ENCODE data around the gene NCAPH2.

DNA sequence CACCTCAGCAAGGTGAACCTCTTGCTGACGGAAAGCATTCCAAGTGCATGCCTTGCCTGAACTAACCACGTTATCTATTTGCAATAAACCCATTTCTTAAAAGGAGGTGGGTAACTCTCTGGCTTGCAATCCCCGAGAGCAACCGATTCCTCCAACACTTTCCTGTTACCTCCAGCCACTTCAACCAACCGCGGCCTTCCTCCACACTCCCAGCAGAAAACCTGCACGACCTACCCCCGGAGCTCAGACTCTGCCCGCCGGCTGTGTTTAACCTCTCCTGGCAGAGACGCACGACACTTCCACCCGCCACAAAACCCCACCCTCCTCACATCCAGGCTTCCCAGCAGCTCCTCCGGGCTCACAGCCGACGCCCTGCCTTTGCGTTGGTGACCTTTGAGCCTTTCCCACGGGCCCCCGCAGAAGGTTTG is 16.7 kb downstream of the NCAPH2 start:
- TF ChIP-seq CTCF (IDR thresholded peaks at IDR 0.05) (no peak), POLR2A (IDR thresholded peaks at IDR 0.05) (no peak), POLR2AphosphoS5 (IDR thresholded peaks at IDR 0.05) (no peak)
